Measurements from ENCODE around the gene CCNDBP1.

The CCNDBP1 gene

GRCh38 chr15:43226436-43227305, 41.5 kb downstream of the CCNDBP1 start:
- H3K27ac ChIP-seq: no peak overlapping the region
- TF ChIP-seq CTCF (IDR thresholded peaks at IDR 0.05; ENCODE audit: low read depth, low read length): no peak
- no peak overlapping the region for H3K4me3 ChIP-seq (ENCODE audit: low read depth, low read length)
- no peaks in the 10 kb centered on the region for H3K27me3 ChIP-seq (ENCODE audit: insufficient read depth, low read depth, severe bottlenecking)
- H3K9me3 ChIP-seq (ENCODE audit: severe bottlenecking): no peaks in the 10 kb centered on the region
- no peak for DNase-seq
- H3K36me3 ChIP-seq: no peaks in the 10 kb centered on the region

GRCh38 chr15:43229977-43230376, 44.8 kb downstream of the CCNDBP1 start:
- Histone ChIP-seq H3K27me3 (ENCODE audit: insufficient read depth, low read depth, severe bottlenecking) (no peaks in the 10 kb centered on the region), H3K9me3 (ENCODE audit: severe bottlenecking) (no peaks in the 10 kb centered on the region), H3K27ac (no peak overlapping the region), H3K36me3 (no peaks in the 10 kb centered on the region), H3K4me3 (ENCODE audit: low read depth, low read length) (no peak overlapping the region)
- no peak for DNase-seq
- TF ChIP-seq CTCF (IDR thresholded peaks at IDR 0.05; ENCODE audit: low read depth, low read length): no peak

GRCh38 chr15:43230640-43231115, 45.5 kb downstream of the CCNDBP1 start:
- no peak for DNase-seq
- Histone ChIP-seq H3K9me3 (ENCODE audit: severe bottlenecking) (no peaks in the 10 kb centered on the region), H3K27me3 (ENCODE audit: insufficient read depth, low read depth, severe bottlenecking) (no peaks in the 10 kb centered on the region), H3K36me3 (no peaks in the 10 kb centered on the region), H3K27ac (no peak overlapping the region), H3K4me3 (ENCODE audit: low read depth, low read length) (no peak overlapping the region)
- TF ChIP-seq CTCF (IDR thresholded peaks at IDR 0.05; ENCODE audit: low read depth, low read length): no peak

GRCh38 chr15:43232289-43232874, 47.2 kb downstream of the CCNDBP1 start:
- no peak for TF ChIP-seq CTCF (IDR thresholded peaks at IDR 0.05; ENCODE audit: low read depth, low read length)
- DNase-seq: no peak
- H3K4me3 ChIP-seq (ENCODE audit: low read depth, low read length): no peak overlapping the region
- H3K27ac ChIP-seq: no peak overlapping the region
- no peaks in the 10 kb centered on the region for H3K27me3 ChIP-seq (ENCODE audit: insufficient read depth, low read depth, severe bottlenecking)
- no peaks in the 10 kb centered on the region for H3K9me3 ChIP-seq (ENCODE audit: severe bottlenecking)
- H3K36me3 ChIP-seq: no peaks in the 10 kb centered on the region

- H3K9me3 ChIP-seq (ENCODE audit: severe bottlenecking): no peaks in the 10 kb centered on the region
- TF ChIP-seq CTCF (IDR thresholded peaks at IDR 0.05; ENCODE audit: low read depth, low read length): no peak
- no peak overlapping the region for H3K4me3 ChIP-seq (ENCODE audit: low read depth, low read length)
- no peaks in the 10 kb centered on the region for H3K27me3 ChIP-seq (ENCODE audit: insufficient read depth, low read depth, severe bottlenecking)
- no peak overlapping the region for H3K27ac ChIP-seq
- DNase-seq: no peak
- no peaks in the 10 kb centered on the region for H3K36me3 ChIP-seq
Measured at GRCh38 chr15:43235536-43235935, 50.3 kb downstream of the CCNDBP1 start.

All from WERI-Rb-1 (cell line).